K562 (cell line): ENCODE measurements around the gene DNAAF1.

Source experiments
- ZNF133 ChIP-seq: fragments of 250-450 bp; sonication (Bioruptor Pico); IDR thresholded peaks from 2 replicates; pipeline ENCODE4 v1.4.0; 2020; ENCODE audit warnings: mild to moderate bottlenecking
- ZNF766 ChIP-seq: fragments of 200-800 bp; sonication (Bioruptor generic); conservative IDR thresholded peaks from 2 replicates; pipeline ENCODE4 v1.6.1; 2016; ENCODE audit warnings: missing genetic modification characterization, missing compliant biosample characterization

DNA sequence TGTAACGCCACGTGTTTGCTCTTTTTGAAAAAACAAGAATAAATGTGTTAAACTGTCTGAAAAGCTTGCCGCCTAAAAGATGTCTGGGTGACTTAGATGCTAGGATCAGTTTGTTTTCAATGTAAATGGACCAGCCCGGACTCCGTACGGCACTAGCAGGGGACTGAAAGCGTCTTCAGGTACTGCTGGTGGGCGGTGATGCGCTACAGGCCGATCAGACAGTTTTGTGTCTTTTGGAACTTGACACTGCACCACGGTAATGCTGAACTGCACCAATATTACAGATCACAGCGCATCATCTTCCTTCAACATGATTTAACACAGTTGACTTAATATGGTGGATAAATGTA, 27.6 kb upstream of the DNAAF1 start:
- TF ChIP-seq ZNF766 (CRISPR knock-in tag) (no peak), ZNF133 (CRISPR knock-in tag) (no peak)
